Vagina (tissue), 2 donors: ENCODE measurements around the gene IQSEC2. TPM values are rescaled to one million over a fixed set of nuclear protein-coding genes. Genes with fewer than 3 reads are reported as not detected.

Source experiments
- DNase-seq, 2 donors: peaks; one replicate each; pipeline ENCODE4 v3.0.0-alpha.2; 2017; ENCODE audit errors: extremely low spot score in 2 of 2
- H3K27ac ChIP-seq: fragments of 200-600 bp; sonication (generic); one replicate; pipeline ENCODE4 v1.5.1; 2019
- H3K27me3 ChIP-seq: fragments of 200-600 bp; sonication (generic); one replicate; pipeline ENCODE4 v1.5.1; 2019
- H3K36me3 ChIP-seq, 2 donors: fragments of 200-600 bp; sonication (generic); one replicate each; pipeline ENCODE4 v1.5.1; 2017 to 2019
- H3K4me1 ChIP-seq: fragments of 200-600 bp; sonication (generic); one replicate; pipeline ENCODE4 v1.5.1; 2019
- H3K4me3 ChIP-seq, 2 donors: fragments of 200-600 bp; sonication (generic); 1 replicate in 1 of 2; 2 replicates in 1 of 2; pipeline ENCODE4 v1.5.1; 2016 to 2019
- H3K9me3 ChIP-seq: fragments of 200-600 bp; sonication (generic); one replicate; pipeline ENCODE4 v1.5.1; 2019
- CTCF ChIP-seq, 3 experiments: fragments of 450-650 bp in 2 of 3; fragments of 200-600 bp in 1 of 3; sonication (generic) in 1 of 3; IDR thresholded peaks; one replicate each; pipeline ENCODE4 v1.5.1; 2017 to 2019; ENCODE audit warnings: antibody characterized with exemption in 3 of 3, mild to moderate bottlenecking in 2 of 3, moderate library complexity in 2 of 3
- POLR2A ChIP-seq, 2 donors: fragments of 450-650 bp; IDR thresholded peaks; one replicate each; pipeline ENCODE4 v1.6.1; 2017; ENCODE audit warnings: antibody characterized with exemption in 2 of 2, mild to moderate bottlenecking in 2 of 2, moderate library complexity in 2 of 2
- POLR2AphosphoS5 ChIP-seq, 2 donors: sonication (generic); formaldehyde crosslinking; IDR thresholded peaks; one replicate each; pipeline ENCODE4 v1.9.0; 2017; ENCODE audit warnings: antibody characterized with exemption in 2 of 2, mild to moderate bottlenecking in 2 of 2, low read depth in 1 of 2; ENCODE audit not compliant: insufficient read depth in 1 of 2
- intact Hi-C: fragments of 100-400 bp; cut with DNase I; formaldehyde crosslinking; loops from one replicate; pipeline ENCODE4 v1.15.1; 2023
- total RNA-seq: library from RNA; depleted of rRNA; stranded (reverse); fragments of >200 nt; gene quantifications from one replicate; pipeline ENCODE4 v1.2.3, GENCODE V29; 2016

The IQSEC2 gene
- total RNA-seq, 1 donor from 2014 or later: 22.8 TPM

GRCh38 chrX:53262189-53262917, 19.0 kb downstream of the IQSEC2 start:
- no peaks in the 10 kb centered on the region for H3K9me3 ChIP-seq
- H3K36me3 ChIP-seq: no peaks in the 10 kb centered on the region
- H3K4me3 ChIP-seq: no peak overlapping the region
- intact Hi-C loops: no loop called here
- H3K27me3 ChIP-seq: no peaks in the 10 kb centered on the region
- peaks cover 11% of the 10 kb centered on the region for H3K4me1 ChIP-seq
- no peak for DNase-seq
- TF ChIP-seq POLR2A (IDR thresholded peaks at IDR 0.05) (no peak), POLR2AphosphoS5 (IDR thresholded peaks at IDR 0.05; ENCODE audit: insufficient read depth in 1 of 2, low read depth in 1 of 2) (no peak)
- H3K27ac ChIP-seq: no peak overlapping the region

- H3K9me3 ChIP-seq: no peaks in the 10 kb centered on the region
- H3K27ac ChIP-seq: no peak overlapping the region
- H3K4me3 ChIP-seq: no peak overlapping the region
- H3K4me1 ChIP-seq: peaks cover 8% of the 10 kb centered on the region
- intact Hi-C loops: no loop called here
- H3K36me3 ChIP-seq: no peaks in the 10 kb centered on the region
- DNase-seq: no peak
- H3K27me3 ChIP-seq: no peaks in the 10 kb centered on the region
- TF ChIP-seq POLR2AphosphoS5 (IDR thresholded peaks at IDR 0.05; ENCODE audit: insufficient read depth in 1 of 2, low read depth in 1 of 2) (no peak), CTCF (IDR thresholded peaks at IDR 0.05) (no peak), POLR2A (IDR thresholded peaks at IDR 0.05) (no peak)
These were observed 19.9 kb downstream of the IQSEC2 start for GRCh38 chrX:53261355-53261972.

- TF ChIP-seq POLR2AphosphoS5 (IDR thresholded peaks at IDR 0.05; ENCODE audit: insufficient read depth in 1 of 2, low read depth in 1 of 2) (no peak), CTCF (IDR thresholded peaks at IDR 0.05) (no peak), POLR2A (IDR thresholded peaks at IDR 0.05) (no peak)
- no peaks in the 10 kb centered on the region for H3K9me3 ChIP-seq
- no peak for DNase-seq
- H3K36me3 ChIP-seq: no peaks in the 10 kb centered on the region
- no peak overlapping the region for H3K4me3 ChIP-seq
- H3K4me1 ChIP-seq: peaks cover 2% of the 10 kb centered on the region
- H3K27ac ChIP-seq: no peak overlapping the region
- H3K27me3 ChIP-seq: no peaks in the 10 kb centered on the region
- intact Hi-C loops: no loop called here
These were observed 20.5 kb downstream of the IQSEC2 start for GRCh38 chrX:53260836-53261235.

- H3K27ac ChIP-seq: no peak overlapping the region
- no peaks in the 10 kb centered on the region for H3K4me1 ChIP-seq
- H3K9me3 ChIP-seq: no peaks in the 10 kb centered on the region
- intact Hi-C loops: no loop called here
- H3K4me3 ChIP-seq: no peak overlapping the region
- H3K27me3 ChIP-seq: no peaks in the 10 kb centered on the region
- DNase-seq: no peak
- no peaks in the 10 kb centered on the region for H3K36me3 ChIP-seq
- TF ChIP-seq POLR2A (IDR thresholded peaks at IDR 0.05) (no peak), POLR2AphosphoS5 (IDR thresholded peaks at IDR 0.05; ENCODE audit: insufficient read depth in 1 of 2, low read depth in 1 of 2) (no peak), CTCF (IDR thresholded peaks at IDR 0.05) (no peak)
These were observed 23.5 kb downstream of the IQSEC2 start for GRCh38 chrX:53257670-53258423.

GRCh38 chrX:53257166-53257565, 24.2 kb downstream of the IQSEC2 start:
- intact Hi-C loops: no loop called here
- no peak for TF ChIP-seq CTCF (IDR thresholded peaks at IDR 0.05)
- TF ChIP-seq POLR2AphosphoS5 (IDR thresholded peaks at IDR 0.05; ENCODE audit: insufficient read depth in 1 of 2, low read depth in 1 of 2): no peak
- no peak for TF ChIP-seq POLR2A (IDR thresholded peaks at IDR 0.05)
- H3K36me3 ChIP-seq: no peaks in the 10 kb centered on the region
- H3K4me3 ChIP-seq: no peak overlapping the region
- H3K27me3 ChIP-seq: no peaks in the 10 kb centered on the region
- H3K27ac ChIP-seq: no peak overlapping the region
- no peak for DNase-seq
- no peaks in the 10 kb centered on the region for H3K4me1 ChIP-seq
- no peaks in the 10 kb centered on the region for H3K9me3 ChIP-seq
